Epithelial cell of proximal tubule (primary cell): Measurements from ENCODE around the gene ADAD2. TPM values are rescaled to one million over a fixed set of nuclear protein-coding genes. Genes with fewer than 3 reads are reported as not detected.

Experiments used
- DNase-seq: peaks from one replicate; pipeline ENCODE4 v3.0.0-alpha.2; 2011; ENCODE audit warnings: low read depth
- H3K4me3 ChIP-seq: 2 replicates; pipeline ENCODE4 v1.5.1; 2011; ENCODE audit warnings: low read depth, mild to moderate bottlenecking, low read length
- CTCF ChIP-seq: conservative IDR thresholded peaks from 2 replicates; pipeline ENCODE4 v1.5.1; 2012; ENCODE audit warnings: low read depth, mild to moderate bottlenecking, low read length
- total RNA-seq: library from RNA; depleted of rRNA; stranded (reverse); fragments of >200 nt; gene quantifications from 2 replicates; pipeline ENCODE4 v1.2.3, GENCODE V29; 2015

The ADAD2 gene
- total RNA-seq, 1 donor from 2014 or later, result not detected

DNA sequence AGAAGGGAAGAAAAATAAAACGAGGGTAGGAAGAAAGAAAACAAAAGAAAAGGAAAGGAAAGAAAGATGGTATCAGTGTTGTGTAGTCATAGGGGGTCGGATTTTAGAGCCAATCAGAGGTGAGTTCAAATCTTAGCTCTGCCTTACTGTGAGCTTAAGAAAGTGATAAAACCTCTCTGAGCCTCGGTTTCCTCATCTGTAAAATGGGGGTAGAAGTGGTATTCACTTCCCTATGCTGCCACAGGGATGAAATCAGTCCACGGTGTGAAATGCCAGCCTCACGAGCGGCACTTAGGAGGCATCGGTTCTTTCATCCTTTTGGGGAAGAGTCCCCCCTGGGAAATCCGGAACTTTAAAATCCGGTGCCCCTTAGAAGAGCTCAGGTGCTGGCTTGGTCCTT, 42.8 kb downstream of the ADAD2 start:
- no peak overlapping the region for H3K4me3 ChIP-seq
- no peak for DNase-seq
- no peak for TF ChIP-seq CTCF

GRCh38 chr16:84234321-84235241, 43.6 kb downstream of the ADAD2 start:
- no peak for TF ChIP-seq CTCF
- DNase-seq, result no peak
- no peak overlapping the region for H3K4me3 ChIP-seq

- no peak for DNase-seq
- no peak for TF ChIP-seq CTCF
These were observed 45.7 kb downstream of the ADAD2 start for GRCh38 chr16:84236671-84237070.

GRCh38 chr16:84237994-84238750, 47.2 kb downstream of the ADAD2 start:
- no peak for TF ChIP-seq CTCF
- no peak for DNase-seq
- no peak overlapping the region for H3K4me3 ChIP-seq

More at GRCh38 chr16:84236671-84237070, 45.7 kb downstream of the ADAD2 start:
- no peak overlapping the region for H3K4me3 ChIP-seq

GRCh38 chr16:84239141-84239769, 48.3 kb downstream of the ADAD2 start:
- TF ChIP-seq CTCF, result peak; percentile 7
- H3K4me3 ChIP-seq, result no peak overlapping the region
- no peak for DNase-seq

DNA sequence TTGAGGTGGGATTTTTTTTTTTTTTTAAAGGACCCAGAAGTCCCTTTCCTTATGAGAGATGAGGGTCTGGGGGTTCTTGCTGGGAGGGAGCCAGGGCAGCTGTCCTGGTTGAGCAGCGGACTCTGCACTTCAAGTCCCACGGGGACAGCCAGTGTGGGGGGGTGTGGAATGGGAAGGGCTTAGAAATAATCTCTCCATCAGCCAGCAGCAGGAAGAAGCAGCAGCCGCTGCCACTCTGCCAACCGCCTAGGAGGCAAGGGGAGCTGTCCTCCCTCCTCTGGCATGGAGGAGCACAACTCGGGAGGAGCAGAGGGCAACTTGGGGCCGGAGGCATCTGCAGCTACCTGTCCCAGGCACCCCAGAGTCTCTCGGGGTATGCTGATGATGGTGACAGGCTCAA, 49.0 kb downstream of the ADAD2 start, which contains the start of gene KCNG4:
Gene KCNG4 (minus strand): TSS at position 104 of the 400 bp plus-strand sequence. CDS start 2,527 bp downstream, outside the sequence.
- no peak within 1 kb of the TSS for H3K4me3 ChIP-seq
- DNase-seq, result no peak
- TF ChIP-seq CTCF, result no peak
